AG04450 (cell line): ENCODE data around the gene ASIC3. TPM values are rescaled to one million over a fixed set of nuclear protein-coding genes. Genes with fewer than 3 reads are reported as not detected.

Source experiments
- CTCF ChIA-PET: fragments of 300-600, 350-600 bp; formaldehyde crosslinking; extraction: SDS; loops from one replicate; lab custom pipeline; 2022; ENCODE audit warnings: antibody characterized with exemption, inconsistent platforms; lab: Charles Lee
- POLR2A ChIA-PET: fragments of 350-600 bp; formaldehyde crosslinking; extraction: SDS; loops from one replicate; lab custom pipeline; 2021; ENCODE audit warnings: antibody characterized with exemption, inconsistent platforms; lab: Yijun Ruan, JAX
- DNase-seq: peaks from one replicate; pipeline ENCODE4 v3.0.0-alpha.2; 2011; ENCODE audit warnings: low read depth, low spot score
- H3K27ac ChIP-seq: one replicate; pipeline ENCODE4 v1.5.1; 2012; ENCODE audit warnings: low read depth, low read length, control low read depth
- H3K27me3 ChIP-seq: one replicate; pipeline ENCODE4 v1.6.0; 2012; ENCODE audit warnings: low read length; ENCODE audit not compliant: control insufficient read depth, insufficient read depth
- H3K4me3 ChIP-seq: 2 replicates; pipeline ENCODE4 v1.5.1; 2011; ENCODE audit warnings: mild to moderate bottlenecking, low read depth, low read length, control low read depth
- H3K9me3 ChIP-seq: 2 replicates; pipeline ENCODE4 v1.5.1; 2012; ENCODE audit warnings: low read length; ENCODE audit not compliant: control insufficient read depth, insufficient read depth
- CTCF ChIP-seq: IDR thresholded peaks from 2 replicates; pipeline ENCODE4 v1.5.1; 2011; ENCODE audit warnings: low read depth, low read length, control low read depth, inconsistent platforms
- polyA plus RNA-seq: library from polyadenylated mRNA; depleted of rRNA; stranded (reverse); fragments of >200 nt; gene quantifications from 2 replicates; pipeline ENCODE4 v1.2.3, GENCODE V29; 2011

The ASIC3 gene
- polyA plus RNA-seq, 1 experiment, result 0.07 TPM

- H3K9me3 ChIP-seq, result peaks cover 3% of the 10 kb centered on the region; the same call in 1 of the 2 replicates
- DNase-seq, result no peak
- TF ChIP-seq CTCF, result peak; percentile 52
- no peak overlapping the region for H3K27ac ChIP-seq
- H3K4me3 ChIP-seq, result no peak overlapping the region
- CTCF ChIA-PET, result interaction anchor here (0.9 to 1.7 kb wide), 3 partner anchors 14 to 34 kb away, joined by 3 to 5 read pairs (median 4); no protein-coding TSS in a partner anchor
- H3K27me3 ChIP-seq, result no peaks in the 10 kb centered on the region
- POLR2A ChIA-PET, result no interaction called here
Measured at GRCh38 chr7:151076863-151077704, 28.8 kb downstream of the ASIC3 start.

DNA sequence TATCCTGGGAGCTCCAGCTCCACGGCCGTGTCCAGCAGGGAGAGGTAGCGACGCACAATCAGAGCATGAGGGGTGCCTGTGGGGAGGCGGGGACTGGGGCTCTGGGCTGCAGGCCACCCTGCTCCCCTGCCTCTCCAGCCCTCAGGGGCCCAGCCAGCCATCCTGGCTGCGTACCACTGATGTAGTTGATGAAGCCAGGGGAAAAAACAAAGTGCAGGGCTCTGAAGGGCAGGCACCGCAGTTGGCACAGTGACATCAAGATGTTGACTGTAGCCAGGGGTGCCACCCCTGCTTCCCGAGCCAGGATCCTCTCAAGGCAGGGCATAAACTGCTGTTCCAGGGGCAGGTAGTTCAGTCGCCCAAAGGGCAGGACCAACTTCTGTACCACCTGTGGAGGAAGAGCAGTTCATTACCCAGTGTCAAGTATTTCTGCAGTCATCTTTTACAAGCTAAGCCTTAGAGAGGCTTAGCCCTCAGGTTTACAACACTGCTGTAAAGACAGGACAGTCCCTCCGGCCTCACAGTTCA, 29.4 kb downstream of the ASIC3 start:
- ChIA-PET CTCF (interaction anchor here (1.1 to 1.7 kb wide), 2 partner anchors 15 to 33 kb away, joined by 4 to 5 read pairs; no protein-coding TSS in a partner anchor), POLR2A (interaction anchor here (0.9 kb wide), 1 partner anchor 33 kb away, joined by 4 read pairs; no protein-coding TSS in a partner anchor)
- no peak for TF ChIP-seq CTCF
- Histone ChIP-seq H3K27ac (no peak overlapping the region), H3K4me3 (no peak overlapping the region), H3K9me3 (peaks cover 3% of the 10 kb centered on the region; the same call in 1 of the 2 replicates), H3K27me3 (no peaks in the 10 kb centered on the region)
- no peak for DNase-seq

DNA sequence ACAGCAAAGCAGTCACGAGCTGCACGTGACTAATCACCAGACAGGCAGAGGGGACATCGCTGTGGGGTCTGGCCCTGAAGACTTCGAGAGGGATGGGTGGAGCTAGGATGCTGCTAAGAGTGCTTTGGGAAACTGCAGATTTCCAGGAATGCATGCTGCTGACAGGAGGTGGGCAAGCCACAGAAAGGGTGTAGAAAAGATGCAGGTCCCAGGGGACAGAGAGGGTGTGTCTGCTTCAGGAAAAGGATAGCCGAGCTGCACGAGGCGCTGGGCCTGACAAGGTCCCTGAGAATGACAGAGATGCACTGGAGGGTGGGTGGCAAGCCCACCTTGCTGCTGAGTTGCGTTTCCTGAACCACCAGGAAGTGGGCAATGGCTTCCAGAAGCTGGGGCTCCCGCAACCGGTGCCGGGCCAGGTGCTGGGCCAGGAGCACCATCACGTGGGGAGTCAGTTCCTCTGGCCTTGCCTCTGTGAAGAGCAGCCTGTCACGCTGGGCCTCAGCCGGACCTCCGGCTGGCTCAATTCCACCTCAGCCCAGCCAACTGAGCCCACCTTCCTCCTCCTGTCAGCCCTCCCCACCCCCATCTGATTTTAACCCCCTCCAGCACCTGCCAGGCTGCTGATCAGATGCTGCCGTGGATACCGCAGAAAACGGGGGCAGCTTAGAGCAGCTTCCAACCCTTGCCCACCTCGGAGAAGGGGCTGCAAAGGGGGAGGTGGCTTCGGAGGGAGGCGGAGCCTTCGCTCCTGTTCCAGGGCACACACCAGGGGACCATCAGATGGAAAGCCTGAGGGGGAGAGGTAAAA, 30.1 kb downstream of the ASIC3 start:
- Histone ChIP-seq H3K27me3 (no peaks in the 10 kb centered on the region), H3K9me3 (peaks cover 3% of the 10 kb centered on the region; the same call in 1 of the 2 replicates), H3K27ac (no peak overlapping the region), H3K4me3 (peak overlapping the region; percentile 17)
- DNase-seq, result no peak
- TF ChIP-seq CTCF, result no peak
- ChIA-PET CTCF (interaction anchor here (1.1 to 1.7 kb wide), 2 partner anchors 15 to 33 kb away, joined by 4 to 5 read pairs; no protein-coding TSS in a partner anchor), POLR2A (interaction anchor here (0.8 to 0.9 kb wide), 2 partner anchors 33 to 165 kb away, joined by 3 to 4 read pairs; no protein-coding TSS in a partner anchor)

DNA sequence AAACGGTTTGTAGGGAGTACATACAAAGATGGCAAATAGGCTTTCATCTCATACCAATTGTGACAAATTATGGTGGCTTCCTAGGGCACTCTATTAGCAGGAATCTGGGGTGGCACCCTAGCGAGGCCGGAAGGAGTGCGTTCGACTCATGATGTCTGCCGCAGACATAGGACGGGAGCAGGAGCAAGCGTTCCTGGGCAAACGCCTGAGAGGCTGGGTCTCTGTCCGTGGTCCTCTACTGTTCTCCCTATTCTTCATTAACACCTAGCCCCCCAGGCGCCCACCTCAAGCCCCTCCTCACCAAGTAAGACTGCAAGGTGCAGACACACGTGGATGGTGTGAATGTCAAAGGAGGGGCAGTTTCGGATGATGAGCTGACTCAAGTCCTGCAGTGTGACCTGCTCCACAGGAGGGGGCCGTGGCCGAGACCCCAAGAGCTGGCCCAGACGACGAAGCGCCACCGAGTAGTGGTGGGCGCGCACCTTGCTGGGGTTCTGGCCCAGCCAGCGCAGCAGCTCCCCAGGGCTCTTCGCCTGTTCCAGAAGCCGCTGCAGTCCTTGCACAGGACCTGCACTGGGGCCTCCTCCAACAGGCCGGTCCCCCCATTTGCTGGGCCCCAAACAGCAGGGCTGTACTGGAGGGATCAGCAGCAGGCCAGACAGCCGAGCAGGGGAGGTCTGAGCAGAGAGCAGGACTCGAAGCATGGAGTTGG, 31.0 kb downstream of the ASIC3 start:
- Histone ChIP-seq H3K27ac (peak overlapping the region; percentile 11), H3K27me3 (no peaks in the 10 kb centered on the region), H3K4me3 (peak overlapping the region; percentile 90), H3K9me3 (peaks cover 3% of the 10 kb centered on the region; the same call in 1 of the 2 replicates)
- POLR2A ChIA-PET, result no interaction called here
- DNase-seq, result no peak
- CTCF ChIA-PET, result no interaction called here
- no peak for TF ChIP-seq CTCF
